Stimulated activated naive B cell treated with anti-CD40 and anti-IgM and Interleukin-4, amounts not matched to agents 10 μg/mL and 1 μg/mL and 100 μg/mL, for 72 hours (primary cell): ENCODE measurements around the gene CAVIN4.

Source experiments
- ATAC-seq, 2 donors: fragments of 150-1000 bp; cut with Tn5 transposase; replicated peaks; 2 replicates each; pipeline ENCODE4 v1.10.0; 2021; ENCODE audit warnings: moderate library complexity in 1 of 2
- DNase-seq: peaks from one replicate; pipeline ENCODE4 v3.0.0; 2021
- H3K27ac Mint-ChIP-seq: one replicate; pipeline ENCODE4 v1.8.0; 2022; ENCODE audit warnings: mild to moderate bottlenecking, mixed read lengths
- H3K27me3 Mint-ChIP-seq, 2 donors: one replicate each; pipeline ENCODE4 v1.8.0; 2022; ENCODE audit warnings: mixed read lengths in 2 of 2
- H3K36me3 Mint-ChIP-seq, 2 donors: one replicate each; pipeline ENCODE4 v1.8.0; 2022; ENCODE audit warnings: mixed read lengths in 2 of 2, mild to moderate bottlenecking in 1 of 2
- H3K4me1 Mint-ChIP-seq, 2 donors: one replicate each; pipeline ENCODE4 v1.8.0; 2022; ENCODE audit warnings: mixed read lengths in 2 of 2, mild to moderate bottlenecking in 1 of 2
- H3K4me3 Mint-ChIP-seq, 2 donors: one replicate each; pipeline ENCODE4 v1.8.0; 2022; ENCODE audit warnings: mild to moderate bottlenecking in 2 of 2, mixed read lengths in 2 of 2, moderate library complexity in 1 of 2
- H3K9me3 Mint-ChIP-seq, 2 donors: one replicate each; pipeline ENCODE4 v1.8.0; 2022; ENCODE audit warnings: mixed read lengths in 2 of 2, mild to moderate bottlenecking in 1 of 2

CAVIN4 gene, protein sequence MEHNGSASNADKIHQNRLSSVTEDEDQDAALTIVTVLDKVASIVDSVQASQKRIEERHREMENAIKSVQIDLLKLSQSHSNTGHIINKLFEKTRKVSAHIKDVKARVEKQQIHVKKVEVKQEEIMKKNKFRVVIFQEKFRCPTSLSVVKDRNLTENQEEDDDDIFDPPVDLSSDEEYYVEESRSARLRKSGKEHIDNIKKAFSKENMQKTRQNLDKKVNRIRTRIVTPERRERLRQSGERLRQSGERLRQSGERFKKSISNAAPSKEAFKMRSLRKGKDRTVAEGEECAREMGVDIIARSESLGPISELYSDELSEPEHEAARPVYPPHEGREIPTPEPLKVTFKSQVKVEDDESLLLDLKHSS

DNA sequence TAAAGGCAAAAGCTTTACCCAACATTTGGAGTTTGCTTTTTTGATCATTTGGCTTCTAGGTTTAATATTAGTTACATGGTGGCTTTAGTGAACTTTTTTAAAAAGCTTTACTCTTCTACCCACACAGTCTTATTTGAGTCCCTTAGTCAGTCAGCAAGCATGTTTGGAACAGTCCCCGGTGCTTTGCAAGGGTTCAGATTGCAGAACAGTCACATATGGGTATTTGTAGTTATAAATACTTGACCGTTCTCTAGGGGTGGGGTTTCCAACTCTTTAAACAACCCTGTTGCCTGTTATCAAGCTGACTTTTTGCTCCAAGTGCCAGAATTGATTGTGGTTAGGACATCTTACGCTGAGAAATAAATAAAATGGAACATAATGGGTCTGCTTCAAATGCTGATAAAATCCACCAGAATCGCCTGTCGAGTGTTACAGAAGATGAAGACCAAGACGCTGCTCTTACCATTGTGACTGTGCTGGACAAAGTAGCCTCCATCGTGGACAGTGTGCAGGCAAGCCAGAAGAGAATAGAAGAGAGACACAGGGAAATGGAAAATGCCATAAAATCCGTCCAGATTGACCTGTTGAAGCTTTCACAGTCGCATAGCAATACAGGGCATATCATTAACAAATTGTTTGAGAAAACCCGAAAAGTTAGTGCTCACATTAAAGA is at the start of gene CAVIN4:
Gene CAVIN4, plus strand, starts transcription at position 304 of the 673 bp plus-strand sequence. Its CDS starts 65 bp downstream, at position 369.
- Mint-ChIP-seq H3K27me3 (no peaks in the 10 kb centered on the region), H3K36me3 (no peaks in the 10 kb centered on the region), H3K27ac (no peak within 1 kb of the TSS), H3K4me1 (no peaks in the 10 kb centered on the region), H3K4me3 (no peak within 1 kb of the TSS), H3K9me3 (no peaks in the 10 kb centered on the region)
- no peak for ATAC-seq
- DNase-seq = no peak

DNA sequence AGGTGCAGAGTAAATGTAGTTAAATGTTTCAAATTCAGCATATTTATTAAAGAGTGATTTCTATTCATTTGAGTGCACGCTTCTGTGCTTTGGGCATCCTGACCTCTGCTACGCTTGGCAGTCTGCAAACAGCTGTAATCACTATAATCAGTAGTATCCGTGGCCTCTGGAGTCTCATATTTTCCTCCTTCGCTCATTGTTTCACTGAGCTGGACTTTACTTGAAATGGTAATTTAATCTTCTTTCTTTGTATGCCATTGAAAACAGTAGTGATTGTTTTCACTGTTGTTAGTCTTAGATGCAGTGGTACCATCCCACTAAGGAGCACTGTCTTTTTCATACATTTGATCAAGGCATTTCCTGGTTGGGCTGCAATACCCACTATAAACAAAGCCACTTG is 43.5 kb upstream of the CAVIN4 start:
- H3K4me3 Mint-ChIP-seq = no peak overlapping the region
- peaks cover 0 to 3% of the 10 kb centered on the region in 2 donors for H3K36me3 Mint-ChIP-seq
- ATAC-seq = no peak
- DNase-seq = no peak
- no peaks in the 10 kb centered on the region for H3K4me1 Mint-ChIP-seq
- H3K9me3 Mint-ChIP-seq = no peaks in the 10 kb centered on the region
- H3K27ac Mint-ChIP-seq = no peak overlapping the region
- no peaks in the 10 kb centered on the region for H3K27me3 Mint-ChIP-seq

DNA sequence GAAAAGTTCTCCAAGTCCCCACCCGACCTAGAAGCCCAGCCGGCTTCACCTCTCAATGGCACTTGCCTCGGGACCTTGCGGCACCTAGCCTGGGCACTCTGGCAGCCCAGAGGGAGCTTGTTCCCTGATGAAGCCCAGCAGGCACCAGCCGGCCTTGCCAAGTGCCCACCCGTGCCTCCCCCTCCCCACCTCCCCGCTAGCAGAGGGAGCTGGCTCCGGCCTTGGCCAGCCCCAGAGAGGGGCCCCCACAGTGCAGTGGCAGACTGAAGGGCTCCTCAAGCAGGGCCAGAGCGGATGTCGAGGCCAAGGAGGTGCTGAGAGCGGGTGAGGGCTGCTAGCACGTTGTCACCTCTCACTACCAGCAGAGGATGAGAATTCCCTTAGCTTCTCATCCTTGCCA is 37.6 kb upstream of the CAVIN4 start:
- no peaks in the 10 kb centered on the region for H3K4me1 Mint-ChIP-seq
- H3K27ac Mint-ChIP-seq = no peak overlapping the region
- H3K4me3 Mint-ChIP-seq = no peak overlapping the region
- peaks cover 3 to 7% of the 10 kb centered on the region in 2 donors for H3K36me3 Mint-ChIP-seq
- DNase-seq (no peak), ATAC-seq (no peak)
- no peaks in the 10 kb centered on the region for H3K27me3 Mint-ChIP-seq
- peaks cover 5 to 11% of the 10 kb centered on the region in 2 donors for H3K9me3 Mint-ChIP-seq

DNA sequence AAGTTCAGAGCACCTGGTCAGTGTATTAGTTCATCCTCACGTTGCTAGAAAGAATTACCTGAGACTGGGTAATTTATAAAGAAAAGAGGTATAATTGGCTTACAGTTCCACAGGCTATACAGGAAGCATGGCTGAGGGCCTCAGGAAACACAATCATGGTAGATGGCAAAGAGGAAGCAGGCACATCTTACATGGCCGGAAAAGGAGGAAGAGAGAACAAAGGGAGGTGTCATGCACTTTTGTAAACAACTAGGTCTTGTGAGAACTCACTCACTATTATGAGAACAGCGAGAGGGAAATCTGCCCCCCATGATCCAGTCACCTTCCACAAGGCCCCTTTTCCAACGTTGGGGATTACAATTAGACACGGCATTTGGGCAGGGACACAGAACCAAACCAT is 28.8 kb upstream of the CAVIN4 start:
- Mint-ChIP-seq H3K4me1 (peaks cover 6 to 15% of the 10 kb centered on the region in 2 donors), H3K27ac (peak overlapping the region; percentile 27), H3K4me3 (no peak overlapping the region), H3K27me3 (no peaks in the 10 kb centered on the region), H3K9me3 (peaks cover 28 to 31% of the 10 kb centered on the region in 2 donors), H3K36me3 (peaks cover 17 to 31% of the 10 kb centered on the region in 2 donors)
- ATAC-seq (peak in 1 of 2 donors; percentile 56), DNase-seq (no peak)

DNA sequence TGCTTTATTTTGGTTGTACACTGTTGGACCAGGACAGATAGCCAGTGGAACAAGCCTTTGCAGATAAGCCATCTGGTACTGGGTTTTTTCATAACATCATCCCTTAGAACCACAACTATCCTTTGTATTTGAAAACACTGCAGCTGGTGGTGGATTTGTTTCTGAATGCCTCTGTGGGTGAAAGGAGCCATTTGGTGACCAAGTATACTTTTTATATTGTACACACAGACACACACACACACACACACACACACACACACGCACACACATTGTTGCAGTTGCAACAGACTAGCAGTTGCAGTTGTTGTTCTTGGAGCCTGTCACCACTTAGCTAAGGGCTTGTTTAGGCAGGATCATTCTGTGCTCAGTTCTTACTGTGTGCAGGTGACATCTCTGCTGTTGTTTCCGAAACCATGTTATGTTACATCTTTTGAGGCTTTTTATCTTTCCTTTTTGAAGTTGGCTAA is 22.9 kb upstream of the CAVIN4 start:
- Mint-ChIP-seq H3K27ac (no peak overlapping the region), H3K4me1 (no peaks in the 10 kb centered on the region), H3K9me3 (peaks cover 3 to 5% of the 10 kb centered on the region in 2 donors), H3K4me3 (no peak overlapping the region), H3K27me3 (no peaks in the 10 kb centered on the region), H3K36me3 (peaks cover 5% of the 10 kb centered on the region in 2 donors)
- DNase-seq = no peak
- ATAC-seq = no peak

DNA sequence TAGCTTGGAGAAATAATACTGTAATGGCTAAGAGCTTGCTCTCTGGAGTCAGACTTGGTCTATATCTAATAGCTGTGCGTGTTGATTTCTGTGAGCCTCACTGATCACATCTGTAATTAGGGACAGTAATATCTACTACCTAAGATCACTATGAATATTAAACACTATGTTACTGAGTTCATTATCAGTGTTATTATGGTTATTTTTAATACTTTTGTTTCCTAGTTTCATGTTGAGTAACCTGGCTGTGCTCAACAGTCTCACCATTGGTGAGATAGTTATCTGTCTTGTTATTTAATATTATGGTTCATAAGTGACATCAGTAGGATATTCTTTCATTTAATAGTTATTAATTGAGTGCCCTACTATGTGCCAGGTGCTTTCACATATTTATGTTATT is 22.4 kb upstream of the CAVIN4 start:
- Mint-ChIP-seq H3K9me3 (peaks cover 1 to 3% of the 10 kb centered on the region in 2 donors), H3K4me1 (no peaks in the 10 kb centered on the region), H3K27me3 (no peaks in the 10 kb centered on the region), H3K27ac (no peak overlapping the region), H3K36me3 (peaks cover 3% of the 10 kb centered on the region in 2 donors), H3K4me3 (no peak overlapping the region)
- ATAC-seq (no peak), DNase-seq (no peak)

DNA sequence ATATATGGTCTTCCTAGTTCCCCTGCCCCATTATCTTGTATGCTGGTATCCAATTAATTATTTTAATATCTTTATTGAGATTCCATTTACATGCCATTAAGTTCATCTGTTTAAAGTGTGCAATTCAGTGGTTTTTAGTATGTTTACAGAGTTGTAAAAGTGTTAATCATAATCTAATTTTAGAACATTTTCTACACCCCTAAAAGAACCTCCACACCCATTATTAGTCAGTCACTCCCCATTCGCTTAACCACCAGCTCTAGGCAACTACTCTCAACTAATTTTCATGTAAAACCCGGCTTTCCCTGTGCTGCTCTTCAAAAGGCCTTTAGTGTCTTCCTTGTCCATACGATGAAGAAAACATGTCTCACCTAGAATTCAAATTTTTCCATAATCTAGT is 20.8 kb upstream of the CAVIN4 start:
- Mint-ChIP-seq H3K4me3 (no peak overlapping the region), H3K27ac (no peak overlapping the region), H3K4me1 (no peaks in the 10 kb centered on the region), H3K9me3 (no peaks in the 10 kb centered on the region), H3K27me3 (no peaks in the 10 kb centered on the region), H3K36me3 (no peaks in the 10 kb centered on the region)
- ATAC-seq (no peak), DNase-seq (no peak)

DNA sequence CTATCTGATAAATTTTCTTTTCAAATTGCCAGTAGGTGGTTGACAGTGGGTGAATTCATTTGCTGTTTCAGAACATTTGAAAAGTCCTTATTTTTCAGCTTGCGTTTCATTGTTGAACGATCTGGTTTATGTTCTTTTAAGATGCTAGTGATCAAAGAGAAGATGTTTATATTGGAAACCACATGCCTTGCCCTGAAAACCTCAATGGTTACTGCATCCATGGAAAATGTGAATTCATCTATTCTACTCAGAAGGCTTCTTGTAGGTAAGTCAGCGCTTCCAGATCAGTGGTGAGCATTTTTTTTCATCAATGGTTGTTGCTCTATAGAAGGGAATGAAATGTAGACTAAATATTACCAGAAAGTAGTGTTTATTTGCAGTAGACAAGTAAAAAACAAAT is 16.6 kb upstream of the CAVIN4 start:
- no peaks in the 10 kb centered on the region for H3K36me3 Mint-ChIP-seq
- H3K9me3 Mint-ChIP-seq = no peaks in the 10 kb centered on the region
- no peak for ATAC-seq

DNA sequence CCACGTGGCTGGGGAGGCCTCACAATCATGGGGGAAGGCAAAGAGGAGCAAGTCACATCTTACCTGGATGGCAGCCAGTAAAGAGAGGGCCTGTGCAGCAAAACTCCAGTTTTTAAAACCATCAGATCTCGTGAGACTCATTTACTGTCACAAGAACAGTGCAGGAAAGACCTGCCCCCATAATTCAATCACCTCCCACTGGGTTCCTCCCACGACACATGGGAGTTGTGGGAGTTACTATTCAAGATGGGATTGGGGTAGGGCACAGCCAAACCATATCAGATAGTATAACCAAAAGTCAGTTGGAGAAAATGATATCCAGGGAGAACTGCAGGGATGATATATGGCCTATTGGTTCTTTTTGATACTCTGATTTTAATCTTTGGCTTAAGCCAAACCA is 10.0 kb upstream of the CAVIN4 start:
- peaks cover 0 to 8% of the 10 kb centered on the region in 2 donors for H3K36me3 Mint-ChIP-seq
- no peaks in the 10 kb centered on the region for H3K4me1 Mint-ChIP-seq
- no peak overlapping the region for H3K4me3 Mint-ChIP-seq

More for the DNA sequence above, 16.6 kb upstream of the CAVIN4 start:
- no peak for DNase-seq
- Mint-ChIP-seq H3K27ac (no peak overlapping the region), H3K27me3 (no peaks in the 10 kb centered on the region), H3K4me3 (no peak overlapping the region), H3K4me1 (no peaks in the 10 kb centered on the region)

DNA sequence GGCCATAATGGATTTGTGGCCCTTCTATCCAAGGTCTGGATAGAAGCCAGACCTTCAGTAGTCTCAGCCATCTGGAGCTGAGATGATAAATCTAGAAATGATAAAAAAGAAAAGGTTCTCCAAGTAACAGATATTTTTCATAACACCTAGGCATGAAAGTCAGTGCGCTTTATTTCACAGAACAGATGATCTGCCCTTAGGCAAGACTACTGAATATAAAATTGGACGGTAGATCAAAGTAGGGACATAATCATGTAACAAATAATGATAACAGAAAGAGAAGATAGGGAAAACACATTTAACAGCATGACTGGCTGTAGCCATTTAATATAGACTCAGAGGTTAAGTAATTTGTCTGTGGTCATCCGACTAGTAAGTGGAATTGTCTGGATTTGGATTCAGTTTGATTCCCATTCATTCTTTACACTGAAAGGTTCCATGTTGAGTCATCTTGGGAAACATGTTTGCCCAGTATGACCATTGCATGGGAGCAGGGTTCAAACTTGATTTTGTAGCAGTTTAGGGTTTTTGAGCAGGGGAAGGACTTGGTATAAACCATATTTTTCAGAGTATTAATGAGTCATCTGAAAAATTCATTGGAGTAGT is 4.1 kb upstream of the CAVIN4 start:
- H3K4me1 Mint-ChIP-seq = no peaks in the 10 kb centered on the region
- no peak for DNase-seq
- no peak overlapping the region for H3K4me3 Mint-ChIP-seq
- H3K27me3 Mint-ChIP-seq = no peaks in the 10 kb centered on the region
- peaks cover 3 to 9% of the 10 kb centered on the region in 2 donors for H3K9me3 Mint-ChIP-seq
- no peak overlapping the region for H3K27ac Mint-ChIP-seq
- H3K36me3 Mint-ChIP-seq = peaks cover 0 to 8% of the 10 kb centered on the region in 2 donors
- ATAC-seq = no peak

More for the DNA sequence above, 10.0 kb upstream of the CAVIN4 start:
- H3K27me3 Mint-ChIP-seq = no peaks in the 10 kb centered on the region
- no peak overlapping the region for H3K27ac Mint-ChIP-seq
- H3K9me3 Mint-ChIP-seq = peaks cover 3 to 9% of the 10 kb centered on the region in 2 donors
- no peak for ATAC-seq
- no peak for DNase-seq

DNA sequence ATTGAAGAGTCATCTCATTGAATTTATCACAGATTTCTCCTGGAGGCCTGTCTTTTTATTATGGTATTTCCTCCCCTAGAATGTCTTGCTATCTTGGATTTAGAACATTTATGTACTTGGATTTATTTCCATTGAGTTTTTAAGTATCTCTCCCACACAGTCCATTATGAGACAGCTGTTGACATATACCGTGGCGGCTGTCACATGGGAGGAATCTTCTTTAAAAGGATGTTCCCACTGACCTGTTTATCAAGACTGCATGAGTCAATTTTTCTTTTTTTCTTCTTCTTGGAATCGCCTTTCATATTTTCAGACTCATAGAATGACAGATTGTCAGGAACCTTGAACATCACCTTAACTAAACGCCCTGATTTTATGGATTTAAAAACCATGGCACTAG is 2.9 kb upstream of the CAVIN4 start:
- Mint-ChIP-seq H3K27me3 (no peaks in the 10 kb centered on the region), H3K36me3 (peaks cover 0 to 4% of the 10 kb centered on the region in 2 donors), H3K9me3 (peaks cover 1 to 5% of the 10 kb centered on the region in 2 donors), H3K4me3 (no peak overlapping the region), H3K27ac (no peak overlapping the region), H3K4me1 (no peaks in the 10 kb centered on the region)
- no peak for DNase-seq
- no peak for ATAC-seq

DNA sequence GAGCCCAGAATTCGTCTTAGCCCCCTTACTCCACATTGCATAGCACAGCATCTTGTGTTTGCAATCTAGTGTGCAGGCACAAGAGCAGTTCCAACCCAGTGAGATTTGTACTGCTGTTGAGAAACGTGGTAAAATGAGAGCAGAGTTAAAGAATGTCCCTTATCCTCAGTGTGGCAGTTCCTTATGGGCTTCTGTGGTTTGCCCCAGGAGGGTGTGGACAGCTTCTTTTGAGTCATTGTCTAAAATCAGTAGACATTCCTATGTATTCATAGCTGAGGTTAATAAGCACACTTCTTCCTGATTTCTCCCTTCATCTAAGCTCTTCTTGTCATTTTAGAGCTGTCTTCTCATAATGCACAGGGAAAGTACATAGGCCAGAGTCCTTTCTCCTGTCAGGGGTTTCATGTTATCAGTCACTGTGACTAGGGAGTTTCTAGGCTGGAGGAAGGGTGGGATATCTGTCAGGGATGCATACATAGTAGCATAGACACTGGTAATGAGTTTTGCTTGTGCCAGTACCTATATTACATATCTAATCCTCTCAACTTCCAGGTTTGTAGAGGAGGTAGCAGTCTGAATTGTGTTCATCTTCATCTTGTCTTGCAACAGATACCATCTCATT is 2.0 kb upstream of the CAVIN4 start:
- Mint-ChIP-seq H3K9me3 (no peaks in the 10 kb centered on the region), H3K27me3 (no peaks in the 10 kb centered on the region), H3K4me3 (no peak overlapping the region), H3K27ac (no peak overlapping the region), H3K36me3 (no peaks in the 10 kb centered on the region), H3K4me1 (no peaks in the 10 kb centered on the region)
- ATAC-seq (no peak), DNase-seq (no peak)

DNA sequence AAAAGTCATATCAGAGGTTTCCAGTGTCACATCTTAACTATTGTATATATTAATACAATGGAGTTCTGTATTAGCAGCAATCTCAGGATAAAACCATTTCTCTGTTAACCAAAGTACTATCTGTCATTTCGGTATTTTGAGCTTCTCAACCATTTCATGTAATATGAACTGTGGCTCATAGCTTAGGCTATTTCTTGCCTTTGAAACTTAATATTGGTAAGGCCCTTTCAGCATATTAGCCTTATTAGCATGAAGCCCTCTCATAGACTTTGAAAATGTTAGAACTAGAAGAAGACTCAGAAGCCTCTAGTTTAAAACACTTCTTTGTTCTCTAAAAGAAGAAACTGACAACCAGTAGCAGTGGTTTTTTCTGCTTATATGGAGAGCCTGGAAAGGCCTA is 731 bp downstream of the CAVIN4 start:
- H3K27ac Mint-ChIP-seq = no peak overlapping the region
- no peak for ATAC-seq
- H3K27me3 Mint-ChIP-seq = no peaks in the 10 kb centered on the region
- H3K9me3 Mint-ChIP-seq = no peaks in the 10 kb centered on the region
- H3K4me3 Mint-ChIP-seq = no peak overlapping the region
- no peaks in the 10 kb centered on the region for H3K36me3 Mint-ChIP-seq
- no peak for DNase-seq
- no peaks in the 10 kb centered on the region for H3K4me1 Mint-ChIP-seq

DNA sequence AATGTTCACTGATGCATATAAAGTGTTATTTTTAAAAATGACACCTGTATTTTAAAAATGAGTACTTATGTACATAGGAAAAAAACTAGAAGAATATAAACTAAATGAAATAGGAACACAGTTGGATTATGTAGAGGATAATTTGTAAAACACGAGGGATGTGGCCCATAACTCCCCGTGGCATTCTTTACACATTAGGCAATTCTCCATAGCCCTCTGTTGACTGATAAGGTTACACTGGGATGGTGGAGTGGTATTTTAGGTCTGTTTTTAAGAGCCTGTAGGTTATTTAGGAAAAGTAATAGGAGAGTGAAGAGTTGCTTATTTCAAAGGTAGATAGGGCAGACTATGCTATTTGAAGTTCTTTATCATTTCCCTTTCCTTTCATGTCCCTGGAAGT is 1.8 kb downstream of the CAVIN4 start:
- DNase-seq (no peak), ATAC-seq (no peak)
- H3K27ac Mint-ChIP-seq = no peak overlapping the region
- no peaks in the 10 kb centered on the region for H3K9me3 Mint-ChIP-seq
- no peaks in the 10 kb centered on the region for H3K4me1 Mint-ChIP-seq
- H3K36me3 Mint-ChIP-seq = no peaks in the 10 kb centered on the region
- no peak overlapping the region for H3K4me3 Mint-ChIP-seq
- no peaks in the 10 kb centered on the region for H3K27me3 Mint-ChIP-seq
